Kidney glomerular epithelial cell (primary cell): ENCODE measurements around the gene CDC42BPB.

Experiments used
- DNase-seq: peaks from one replicate; lab custom pipeline; 2025; lab: John Stamatoyannopoulos, UW

Gene CDC42BPB

GRCh38 chr14:103016594-103016993 lies 40.8 kb downstream of the CDC42BPB start:
- no peak for DNase-seq

DNA sequence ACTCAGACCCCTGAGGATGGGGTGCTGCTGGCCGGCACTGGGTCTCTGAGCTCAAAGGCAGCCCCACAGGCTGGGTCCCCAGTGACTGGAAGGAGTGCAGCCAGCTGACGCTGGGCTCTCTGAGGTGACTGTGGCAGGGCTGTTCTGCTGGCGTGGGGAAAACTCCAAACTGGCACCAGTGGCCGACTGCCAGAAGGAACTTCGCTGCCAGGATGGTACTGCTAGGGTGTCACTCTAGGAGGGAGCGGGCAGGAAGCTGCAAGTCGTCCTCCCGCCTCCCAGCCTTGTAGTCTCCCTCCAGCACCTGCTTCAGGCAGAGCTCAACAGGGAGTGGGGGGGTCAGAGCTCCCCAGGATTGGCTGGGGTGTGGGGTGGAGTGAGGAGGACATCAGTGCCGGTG lies 41.3 kb downstream of the CDC42BPB start:
- no peak for DNase-seq

DNA sequence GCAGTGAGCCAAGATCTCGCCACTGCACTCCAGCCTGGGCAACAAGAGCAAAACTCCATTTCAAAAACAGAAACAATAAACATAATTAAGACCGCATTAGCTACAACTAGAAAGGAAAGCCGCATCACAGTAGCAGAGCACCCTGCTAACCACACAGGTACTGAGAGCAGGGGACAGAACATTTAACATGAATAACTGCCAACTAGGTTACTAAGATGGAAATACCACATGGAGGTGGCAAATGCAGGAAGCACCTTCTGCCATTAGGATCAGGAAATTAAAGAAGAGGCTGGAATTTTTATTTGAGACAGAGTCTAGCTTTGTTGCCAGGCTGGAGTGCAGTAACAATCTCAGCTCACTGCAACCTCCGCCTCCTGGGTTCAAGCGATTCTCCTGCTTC lies 41.9 kb downstream of the CDC42BPB start:
- DNase-seq, result no peak

GRCh38 chr14:103014466-103015228 lies 42.7 kb downstream of the CDC42BPB start:
- DNase-seq, result no peak

DNA sequence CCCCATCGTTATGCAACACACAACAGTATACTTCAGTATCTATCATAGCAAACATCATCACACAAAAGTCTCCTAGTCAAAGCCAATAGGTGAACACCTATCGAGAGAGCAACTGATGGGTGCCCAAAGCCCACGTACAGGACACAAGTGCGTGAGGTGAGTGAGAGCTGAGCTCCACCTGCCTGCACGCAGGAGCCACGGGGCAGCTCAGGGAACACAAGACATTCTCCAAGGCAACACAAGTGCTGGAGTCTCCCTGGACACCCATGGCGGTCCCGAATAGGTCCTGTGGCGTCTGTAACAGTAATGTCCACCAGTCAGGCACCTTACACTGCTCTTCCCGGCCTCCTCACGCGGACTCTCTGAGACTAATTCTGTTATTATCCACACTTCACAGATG lies 44.3 kb downstream of the CDC42BPB start:
- no peak for DNase-seq

DNA sequence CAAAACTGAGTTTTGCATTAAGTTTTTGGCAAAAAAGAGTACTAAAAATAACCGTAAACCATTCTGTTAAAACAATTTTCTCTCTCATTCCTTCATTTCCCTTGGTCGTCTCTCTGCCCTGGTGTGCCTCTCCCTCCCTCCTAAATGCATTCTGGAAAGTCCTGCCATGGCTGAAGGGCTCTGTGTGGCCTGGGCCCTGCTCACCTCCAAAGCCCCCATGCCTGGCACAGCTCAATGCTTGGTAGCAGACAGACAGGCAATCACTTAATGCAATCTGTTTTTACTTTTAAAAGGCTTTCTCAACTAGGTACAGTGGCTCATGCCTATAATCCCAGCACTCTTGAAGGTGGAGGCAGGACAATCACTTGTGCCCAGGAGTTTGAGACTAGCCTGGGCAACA lies 47.8 kb downstream of the CDC42BPB start:
- DNase-seq, result no peak

DNA sequence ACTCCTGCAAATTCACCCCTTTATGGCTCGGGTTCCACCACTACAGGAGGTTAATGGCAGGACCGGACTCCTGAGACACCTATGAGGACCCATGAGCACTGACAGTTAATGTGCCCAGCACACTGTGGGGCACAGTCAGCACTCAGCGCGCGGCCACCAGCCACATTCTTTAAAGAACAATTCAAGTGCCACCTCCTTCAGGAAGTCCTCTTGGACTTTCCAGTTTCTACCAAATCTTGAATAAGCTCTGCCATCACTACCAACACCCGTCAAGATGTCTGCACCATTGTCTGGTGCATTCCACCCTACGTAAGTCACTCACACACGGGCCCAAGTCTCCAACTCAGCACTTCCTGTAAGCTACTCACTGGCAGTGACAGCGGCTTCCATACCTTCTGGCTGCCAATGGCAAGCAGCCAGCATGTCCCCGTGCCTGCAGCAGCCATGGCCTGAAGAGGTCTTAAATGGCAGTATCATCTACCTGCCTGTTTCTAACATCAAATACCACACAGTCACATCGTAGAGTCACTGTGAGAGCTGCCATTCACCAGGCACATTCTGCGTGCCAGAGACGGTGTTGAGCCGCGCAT lies 48.5 kb downstream of the CDC42BPB start:
- DNase-seq, result no peak

DNA sequence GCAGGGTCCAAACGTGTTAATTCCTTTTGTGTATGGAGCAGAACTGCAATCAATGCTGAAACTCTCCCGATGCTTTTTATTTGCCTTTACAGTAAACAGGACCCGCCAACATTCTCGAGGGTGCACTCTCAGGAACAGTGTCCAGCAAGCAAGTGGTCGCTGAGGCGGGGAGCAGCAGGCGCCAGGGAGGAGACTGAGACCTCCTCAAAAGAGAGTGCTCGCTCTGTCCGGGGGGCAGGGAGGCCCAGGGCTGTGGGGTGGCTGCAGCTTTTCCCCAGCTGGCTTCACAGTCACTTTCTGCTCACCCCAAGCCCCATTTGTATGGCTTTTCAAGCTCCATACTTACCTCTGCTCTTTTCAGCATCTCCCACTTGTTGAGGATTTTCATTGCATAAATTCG lies 49.2 kb downstream of the CDC42BPB start:
- no peak for DNase-seq

DNA sequence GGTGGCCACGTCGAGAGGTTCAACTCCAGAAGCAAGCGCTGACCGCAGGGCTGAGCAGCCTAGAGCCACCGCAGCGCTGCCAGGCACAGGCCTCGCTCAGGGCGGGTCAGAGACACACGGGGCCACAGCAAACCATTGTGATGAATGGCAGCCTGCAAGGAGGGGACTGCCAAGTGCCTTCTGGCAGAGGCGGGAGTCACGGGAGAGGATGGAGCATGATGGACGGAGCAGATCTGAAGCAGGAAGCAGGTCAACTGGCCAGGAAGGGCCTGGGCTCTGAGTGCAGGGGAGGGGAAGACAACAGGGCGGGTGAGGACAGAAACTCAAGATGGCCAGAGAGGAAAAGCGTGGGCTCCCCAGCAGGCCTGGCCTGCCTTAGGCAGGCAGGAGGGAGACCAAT lies 49.8 kb downstream of the CDC42BPB start:
- DNase-seq, result no peak

- DNase-seq, result no peak
Measured at GRCh38 chr14:103006991-103007520, 50.3 kb downstream of the CDC42BPB start.

DNA sequence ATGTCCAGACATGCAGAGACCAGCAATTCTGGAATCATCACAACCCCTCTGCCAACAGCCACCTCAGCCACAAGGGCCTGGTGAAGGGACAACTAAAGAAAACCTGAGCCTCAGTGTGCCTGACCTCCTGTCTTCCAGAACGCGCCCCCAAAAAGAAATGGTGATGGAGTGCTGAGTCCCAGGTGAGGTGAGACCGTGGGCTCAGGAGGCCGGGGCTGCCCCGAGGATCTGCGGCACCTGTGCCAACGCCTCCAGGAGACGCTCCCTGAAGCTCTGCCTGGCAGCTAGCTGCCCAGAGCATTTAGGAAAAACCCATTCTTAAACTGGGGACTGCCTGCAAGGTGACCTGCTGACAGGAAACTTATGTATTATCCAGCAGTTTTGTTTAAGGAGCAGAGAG lies 51.2 kb downstream of the CDC42BPB start:
- DNase-seq, result no peak

GRCh38 chr14:103003850-103004249 lies 53.5 kb downstream of the CDC42BPB start:
- DNase-seq, result no peak

DNA sequence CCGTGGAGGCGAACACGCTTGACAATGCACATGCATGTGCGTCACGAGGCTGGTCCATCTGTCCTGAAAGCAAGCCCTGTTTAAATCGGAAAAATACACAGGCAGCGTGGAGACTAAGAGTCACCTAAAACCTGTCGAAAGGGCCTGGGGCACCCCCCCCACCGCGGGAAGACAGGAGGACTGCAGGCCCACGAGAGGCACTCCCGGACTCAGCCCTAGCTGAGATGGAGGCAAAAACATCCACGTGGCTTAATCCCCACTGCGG lies 54.1 kb downstream of the CDC42BPB start:
- no peak for DNase-seq

DNA sequence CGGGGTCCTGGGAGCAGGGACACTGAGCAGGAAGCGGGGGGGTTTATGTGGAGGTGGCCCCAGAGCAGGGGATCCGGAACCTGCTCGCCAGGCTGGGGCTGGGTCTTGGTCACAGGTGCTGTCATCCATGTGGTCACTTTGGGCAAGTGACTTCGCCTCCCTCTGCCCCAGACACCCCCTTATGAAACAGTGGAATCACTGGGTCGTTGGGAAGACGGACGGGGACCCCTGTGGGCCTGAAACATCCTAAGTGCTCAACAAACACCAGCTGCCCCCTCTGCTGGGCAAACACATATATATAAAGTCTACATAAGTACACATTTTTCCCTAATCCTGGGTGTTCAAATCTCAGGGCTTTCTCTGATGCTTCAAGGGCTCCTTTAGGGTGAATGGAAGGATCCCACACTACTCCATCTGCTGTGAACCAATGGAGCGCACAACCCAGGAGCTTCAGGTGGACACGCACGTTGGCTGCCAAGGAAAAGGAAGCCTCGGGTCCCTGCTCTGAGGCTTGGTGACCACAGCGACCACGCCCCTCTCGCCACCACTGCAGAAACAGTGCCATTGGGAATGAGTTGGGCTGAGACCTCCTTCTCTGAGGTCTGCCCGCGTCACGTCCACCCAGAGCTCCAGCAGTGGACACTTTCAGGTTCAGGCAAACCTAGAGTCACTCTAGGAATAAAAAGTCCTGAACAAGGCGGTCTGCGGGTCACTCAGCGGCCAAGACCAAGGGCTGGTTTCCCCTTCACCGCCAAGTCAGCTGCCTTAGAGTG lies 54.6 kb downstream of the CDC42BPB start:
- no peak for DNase-seq

- DNase-seq, result no peak
Measured at GRCh38 chr14:103001651-103002396, 55.5 kb downstream of the CDC42BPB start.

DNA sequence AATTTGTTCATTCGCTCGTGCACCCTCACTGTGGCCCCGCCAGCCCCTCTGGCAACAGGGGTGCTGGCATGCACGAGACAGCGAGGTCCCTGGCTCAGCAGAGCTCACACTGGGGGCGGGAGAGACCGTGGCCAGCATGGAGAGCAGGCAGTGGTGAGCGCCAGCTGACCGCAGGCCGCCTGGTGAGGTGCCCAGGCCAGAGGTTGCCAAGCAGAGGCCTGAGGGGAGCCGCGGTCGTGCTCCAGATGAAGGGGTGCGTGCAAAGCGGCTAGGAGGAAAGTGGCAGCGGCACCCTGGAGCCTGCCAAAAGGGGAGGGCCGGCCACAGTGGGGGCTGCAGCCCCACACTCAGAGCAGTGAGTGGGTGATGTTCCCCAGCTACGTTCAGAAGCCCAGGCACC lies 56.1 kb downstream of the CDC42BPB start:
- DNase-seq, result no peak

DNA sequence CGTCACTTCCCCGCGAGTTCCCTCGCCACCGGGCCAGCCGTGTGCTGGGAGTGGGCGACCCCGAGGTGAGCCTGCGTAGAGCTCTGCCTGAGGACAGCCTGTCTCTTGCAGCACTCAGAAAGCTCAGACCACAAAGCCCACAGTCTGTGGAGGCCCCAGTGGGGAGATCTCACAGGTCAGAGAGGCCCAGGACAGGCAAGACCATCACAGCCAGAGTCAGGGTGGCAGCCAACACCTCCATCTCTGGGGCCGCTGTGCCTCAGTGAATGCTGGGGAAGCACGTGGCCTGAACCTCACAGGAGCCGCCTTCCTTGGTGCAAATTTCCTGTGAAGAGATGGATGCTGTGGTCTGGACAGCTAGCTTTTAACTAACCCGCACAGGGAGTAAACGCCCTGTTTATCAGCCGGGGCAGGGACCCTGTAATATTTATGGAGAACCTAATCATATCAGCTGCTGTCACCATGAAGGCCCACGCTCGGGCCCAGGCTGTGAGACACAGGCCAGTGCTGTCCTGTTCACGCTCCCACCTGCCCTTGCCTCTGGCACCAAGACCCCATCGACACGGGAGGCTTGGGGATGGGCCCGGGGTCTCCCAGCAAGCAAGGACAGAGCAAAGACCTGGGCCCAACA lies 56.9 kb downstream of the CDC42BPB start:
- no peak for DNase-seq

DNA sequence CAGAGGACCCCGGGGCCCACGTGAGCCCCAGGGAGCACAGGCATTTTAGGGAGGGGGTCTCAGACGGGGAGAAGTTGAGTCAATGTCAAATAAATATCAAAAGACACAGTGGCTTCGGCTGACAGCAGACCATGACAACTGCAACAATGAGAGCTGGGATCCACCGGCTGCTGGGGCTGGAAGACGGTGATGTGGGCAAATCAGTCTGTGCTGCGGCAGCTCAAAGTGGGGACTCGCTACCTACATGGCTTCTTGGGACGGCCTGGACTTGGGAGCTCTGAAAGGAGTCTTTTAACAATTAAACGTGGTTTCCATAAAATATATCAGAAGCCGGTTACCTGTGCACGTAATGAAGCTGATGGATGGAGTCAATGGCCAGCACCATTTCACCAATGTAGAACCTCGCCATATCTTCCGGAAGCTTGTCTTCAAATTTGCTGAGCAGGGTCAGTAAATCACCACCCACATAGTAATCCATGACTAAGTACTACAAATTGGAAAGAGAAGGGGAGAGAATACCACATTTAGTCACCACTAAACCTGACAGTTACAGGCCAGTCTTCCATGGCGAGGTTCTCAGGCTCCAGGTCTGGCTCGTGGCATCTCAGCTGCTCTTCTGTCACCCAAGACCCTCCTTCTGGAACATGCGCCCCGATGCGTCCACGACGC lies 58.0 kb downstream of the CDC42BPB start:
- DNase-seq, result no peak

GRCh38 chr14:102998393-102998792 lies 59.0 kb downstream of the CDC42BPB start:
- no peak for DNase-seq

GRCh38 chr14:102996941-102997340 lies 60.4 kb downstream of the CDC42BPB start:
- no peak for DNase-seq

GRCh38 chr14:102994689-102995088 lies 62.7 kb downstream of the CDC42BPB start:
- no peak for DNase-seq
